PFSK-1 (cell line): Measurements from ENCODE around the gene TNFRSF9.

Source experiments
- FOXP2 ChIP-seq: optimal IDR thresholded peaks from 2 replicates; pipeline ENCODE3; 2011; ENCODE audit warnings: borderline replicate concordance, control low read depth, inconsistent platforms; ENCODE audit not compliant: insufficient read depth; ENCODE audit errors: extremely low read length, extremely low read depth
- POLR2AphosphoS5 ChIP-seq: IDR thresholded peaks from 2 replicates; pipeline ENCODE4 v1.6.1; 2012; ENCODE audit warnings: low read depth, mild to moderate bottlenecking, control low read depth, low read length, moderate library complexity
- SIN3A ChIP-seq: IDR thresholded peaks from 2 replicates; pipeline ENCODE4 v1.6.1; 2012; ENCODE audit warnings: mild to moderate bottlenecking, low read length, moderate library complexity, borderline replicate concordance; ENCODE audit not compliant: insufficient read depth
- TAF1 ChIP-seq: IDR thresholded peaks from 2 replicates; pipeline ENCODE4 v1.6.1; 2012; ENCODE audit warnings: low read length, control low read depth, borderline replicate concordance; ENCODE audit not compliant: insufficient read depth
- TF ChIP-seq, protein P1 (sequence below), 2 experiments: IDR thresholded peaks; 2 replicates each; pipeline versions ENCODE4 v1.6.1 to v1.8.0; 2011 to 2012; ENCODE audit warnings: low read depth in 2 of 2, low read length in 2 of 2, control low read depth in 1 of 2, inconsistent platforms in 1 of 2, mild to moderate bottlenecking in 1 of 2, moderate library complexity in 1 of 2; ENCODE audit not compliant: insufficient read depth in 1 of 2

The TNFRSF9 gene

DNA sequence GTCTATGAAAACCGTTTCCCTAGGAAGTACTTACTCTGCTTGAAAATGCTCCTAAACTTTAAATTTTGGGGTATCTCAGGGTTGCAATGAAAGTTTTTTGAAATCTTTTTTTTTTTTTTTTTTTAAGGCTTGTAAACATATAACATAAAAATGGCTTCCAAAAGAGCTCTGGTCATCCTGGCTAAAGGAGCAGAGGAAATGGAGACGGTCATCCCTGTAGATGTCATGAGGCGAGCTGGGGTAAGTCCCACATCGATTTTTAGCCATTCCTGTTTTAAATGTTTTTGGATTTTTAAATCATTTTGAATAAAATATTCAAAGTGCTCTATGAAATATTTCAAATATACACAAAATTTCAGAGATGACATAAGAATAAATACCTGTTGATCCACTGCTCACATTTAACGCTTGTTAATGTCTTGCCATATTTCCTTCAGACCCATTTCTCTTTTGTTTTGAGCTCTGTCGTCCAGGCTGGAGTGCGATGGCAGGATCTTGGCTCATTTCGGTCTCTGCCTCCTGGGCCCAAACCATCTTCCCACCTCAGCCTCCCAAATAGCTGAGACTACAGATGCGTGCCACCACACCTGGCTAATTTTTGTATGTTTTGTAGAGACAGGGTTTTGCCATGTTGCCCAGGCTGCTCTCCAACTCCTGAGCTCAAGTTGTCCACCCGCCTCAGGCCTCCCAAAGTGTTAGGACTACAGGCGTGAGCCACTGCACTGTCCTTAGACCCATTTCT, 22.2 kb upstream of the TNFRSF9 start:
- TF ChIP-seq TAF1 = no peak
- TF ChIP-seq POLR2AphosphoS5 = no peak
- TF ChIP-seq, protein P1, sequence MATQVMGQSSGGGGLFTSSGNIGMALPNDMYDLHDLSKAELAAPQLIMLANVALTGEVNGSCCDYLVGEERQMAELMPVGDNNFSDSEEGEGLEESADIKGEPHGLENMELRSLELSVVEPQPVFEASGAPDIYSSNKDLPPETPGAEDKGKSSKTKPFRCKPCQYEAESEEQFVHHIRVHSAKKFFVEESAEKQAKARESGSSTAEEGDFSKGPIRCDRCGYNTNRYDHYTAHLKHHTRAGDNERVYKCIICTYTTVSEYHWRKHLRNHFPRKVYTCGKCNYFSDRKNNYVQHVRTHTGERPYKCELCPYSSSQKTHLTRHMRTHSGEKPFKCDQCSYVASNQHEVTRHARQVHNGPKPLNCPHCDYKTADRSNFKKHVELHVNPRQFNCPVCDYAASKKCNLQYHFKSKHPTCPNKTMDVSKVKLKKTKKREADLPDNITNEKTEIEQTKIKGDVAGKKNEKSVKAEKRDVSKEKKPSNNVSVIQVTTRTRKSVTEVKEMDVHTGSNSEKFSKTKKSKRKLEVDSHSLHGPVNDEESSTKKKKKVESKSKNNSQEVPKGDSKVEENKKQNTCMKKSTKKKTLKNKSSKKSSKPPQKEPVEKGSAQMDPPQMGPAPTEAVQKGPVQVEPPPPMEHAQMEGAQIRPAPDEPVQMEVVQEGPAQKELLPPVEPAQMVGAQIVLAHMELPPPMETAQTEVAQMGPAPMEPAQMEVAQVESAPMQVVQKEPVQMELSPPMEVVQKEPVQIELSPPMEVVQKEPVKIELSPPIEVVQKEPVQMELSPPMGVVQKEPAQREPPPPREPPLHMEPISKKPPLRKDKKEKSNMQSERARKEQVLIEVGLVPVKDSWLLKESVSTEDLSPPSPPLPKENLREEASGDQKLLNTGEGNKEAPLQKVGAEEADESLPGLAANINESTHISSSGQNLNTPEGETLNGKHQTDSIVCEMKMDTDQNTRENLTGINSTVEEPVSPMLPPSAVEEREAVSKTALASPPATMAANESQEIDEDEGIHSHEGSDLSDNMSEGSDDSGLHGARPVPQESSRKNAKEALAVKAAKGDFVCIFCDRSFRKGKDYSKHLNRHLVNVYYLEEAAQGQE (IDR thresholded peaks at IDR 0.05; ENCODE audit: insufficient read depth in 1 of 2, low read depth in 2 of 2, low read length in 2 of 2) = no peak
- TF ChIP-seq SIN3A = no peak
- no peak for TF ChIP-seq FOXP2

DNA sequence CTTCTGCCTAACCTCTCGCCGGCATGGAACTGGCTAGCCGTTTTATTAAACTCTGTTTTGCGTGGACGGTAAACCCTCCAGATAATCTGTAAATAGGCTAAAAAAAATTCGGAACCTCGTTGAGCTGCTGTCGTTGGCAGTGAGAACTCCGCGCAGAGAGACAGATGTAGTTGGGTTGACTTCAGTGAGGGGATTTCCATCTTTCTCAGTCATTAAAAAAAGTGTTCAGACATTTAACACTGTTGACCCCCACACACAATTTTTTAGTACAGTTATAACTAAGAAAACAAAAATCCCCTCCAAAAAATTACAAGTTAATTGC, 21.3 kb upstream of the TNFRSF9 start:
- TF ChIP-seq POLR2AphosphoS5 = no peak
- TF ChIP-seq, protein P1 (IDR thresholded peaks at IDR 0.05; ENCODE audit: insufficient read depth in 1 of 2, low read depth in 2 of 2, low read length in 2 of 2) = no peak
- TF ChIP-seq SIN3A = no peak
- TF ChIP-seq TAF1 = no peak
- no peak for TF ChIP-seq FOXP2

DNA sequence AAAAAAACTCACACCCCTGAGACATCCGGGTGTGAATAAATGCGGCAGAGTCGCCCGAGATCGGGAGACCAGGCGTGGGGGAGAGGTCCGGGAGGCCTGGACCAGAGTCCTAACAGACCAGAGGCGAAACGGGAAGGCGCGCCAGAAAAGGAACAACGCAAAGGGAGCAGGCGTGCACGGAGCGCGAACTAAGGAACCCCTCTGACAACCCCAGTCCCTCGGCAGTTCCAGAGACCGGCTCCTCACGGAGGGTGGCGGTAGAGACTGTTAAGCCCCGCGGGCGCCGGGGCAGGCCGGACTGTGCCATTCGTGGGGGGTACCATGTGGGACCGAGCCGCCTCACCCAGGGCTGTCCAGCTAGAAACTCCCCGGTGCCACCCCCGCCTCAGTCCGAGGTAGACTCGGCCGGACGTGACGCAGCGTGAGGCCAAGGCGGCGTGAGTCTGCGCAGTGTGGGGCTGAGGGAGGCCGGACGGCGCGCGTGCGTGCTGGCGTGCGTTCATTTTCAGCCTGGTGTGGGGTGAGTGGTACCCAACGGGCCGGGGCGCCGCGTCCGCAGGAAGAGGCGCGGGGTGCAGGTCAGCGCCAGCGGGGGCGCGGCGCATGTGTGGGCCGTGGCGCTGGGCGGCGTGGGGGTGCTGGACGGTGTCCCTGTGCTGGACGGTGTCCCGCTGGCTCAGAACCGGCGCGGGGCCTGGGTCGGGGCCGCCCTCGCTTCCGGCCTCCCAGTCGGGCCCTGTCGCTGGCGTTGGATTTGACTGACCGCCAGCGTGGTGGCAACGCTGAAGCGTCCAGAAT, 20.8 kb upstream of the TNFRSF9 start, which contains the start of gene PARK7:
Gene PARK7 (plus strand): TSS at position 496 of the 798 bp plus-strand sequence. CDS start 1,075 bp downstream, outside the sequence.
- TF ChIP-seq POLR2AphosphoS5 (peak; percentile 97), SIN3A (peak; percentile 76; the same call in 1 of the 2 replicates), TAF1 (peak; percentile 95), FOXP2 (peak; percentile 88)
- TF ChIP-seq, protein P1 (IDR thresholded peaks at IDR 0.05; ENCODE audit: insufficient read depth in 1 of 2, low read depth in 2 of 2, low read length in 2 of 2) = 0 out of 4 replicates have a peak, but pooled peaks of 1 of the 2 experiments have one; percentile 23

DNA sequence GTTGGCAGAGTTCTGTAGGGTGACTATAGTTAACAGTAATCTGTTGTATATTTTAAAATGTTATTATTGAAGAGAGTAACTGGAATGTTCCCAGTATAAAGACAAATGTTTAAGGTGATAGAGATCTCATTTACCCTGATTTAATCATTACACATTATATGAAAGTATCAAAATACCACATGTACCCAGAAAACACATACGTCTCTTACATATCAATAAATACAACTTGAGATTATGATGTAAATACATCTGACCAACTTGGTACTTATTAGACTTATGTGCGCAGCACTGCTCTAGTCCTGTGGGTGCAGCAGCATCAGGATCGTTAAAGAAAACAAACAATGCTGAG, 20.2 kb upstream of the TNFRSF9 start:
- TF ChIP-seq TAF1 (no peak), FOXP2 (no peak), SIN3A (no peak), POLR2AphosphoS5 (no peak)
- TF ChIP-seq, protein P1 (IDR thresholded peaks at IDR 0.05; ENCODE audit: insufficient read depth in 1 of 2, low read depth in 2 of 2, low read length in 2 of 2) = no peak
